Measurements from ENCODE around the gene COL5A1. TPM values are rescaled to one million over a fixed set of nuclear protein-coding genes. Genes with fewer than 3 reads are reported as not detected.

Gene COL5A1
- total and polyA plus RNA-seq, 2 donors from 2014 or later = 2.4 to 23.8 TPM

DNA sequence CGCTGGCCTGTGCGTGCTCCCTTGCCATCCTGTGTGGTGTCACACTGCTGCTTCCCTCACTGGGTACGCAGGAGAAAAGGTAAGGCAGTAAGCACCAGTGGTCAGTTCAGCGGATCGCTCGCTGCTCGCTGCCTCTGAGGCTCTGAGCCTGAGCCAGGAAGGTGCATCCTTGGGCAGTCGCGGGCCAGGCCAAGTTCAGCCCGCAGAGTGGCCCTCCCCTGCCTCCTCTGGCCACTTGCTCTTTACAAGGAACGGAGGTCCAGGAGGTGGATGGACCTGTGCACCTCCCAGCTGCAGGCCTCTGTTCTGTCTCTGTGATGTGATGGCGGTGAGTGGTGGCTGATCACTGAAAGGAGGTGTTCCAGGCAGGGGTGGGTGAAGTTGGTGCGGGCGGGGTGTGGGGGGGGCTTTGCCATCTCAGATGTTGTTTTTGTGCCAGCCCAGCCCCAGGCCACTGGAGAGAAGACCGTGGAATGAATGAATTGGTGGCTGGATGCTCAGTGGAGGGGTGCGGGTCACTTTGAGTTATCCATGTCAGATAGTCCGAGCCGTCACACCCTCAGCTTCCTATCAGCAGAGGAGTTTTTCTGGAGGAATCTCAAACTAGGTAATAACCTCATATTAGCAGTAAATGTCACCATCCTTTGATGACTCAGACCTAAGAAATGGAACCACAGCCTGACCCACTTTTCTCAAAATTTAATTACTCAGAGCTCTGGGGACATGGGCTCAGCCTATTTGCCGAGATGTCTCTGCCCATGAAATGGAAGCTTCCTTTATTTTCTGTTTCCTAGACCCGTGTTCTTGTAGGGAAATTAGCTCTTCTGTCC is 7.3 kb downstream of the COL5A1 start:
- no peaks in the 10 kb centered on the region for H3K27me3 ChIP-seq (ENCODE audit: control insufficient read depth, insufficient read depth, low read length)
- H3K4me1 ChIP-seq (ENCODE audit: control insufficient read depth in 2 of 3, insufficient read depth in 2 of 3, low read depth in 1 of 3, low read length in 3 of 3) = peaks cover 0 to 5% (median 0%) of the 10 kb centered on the region in 3 donors
- TF ChIP-seq, protein P1, sequence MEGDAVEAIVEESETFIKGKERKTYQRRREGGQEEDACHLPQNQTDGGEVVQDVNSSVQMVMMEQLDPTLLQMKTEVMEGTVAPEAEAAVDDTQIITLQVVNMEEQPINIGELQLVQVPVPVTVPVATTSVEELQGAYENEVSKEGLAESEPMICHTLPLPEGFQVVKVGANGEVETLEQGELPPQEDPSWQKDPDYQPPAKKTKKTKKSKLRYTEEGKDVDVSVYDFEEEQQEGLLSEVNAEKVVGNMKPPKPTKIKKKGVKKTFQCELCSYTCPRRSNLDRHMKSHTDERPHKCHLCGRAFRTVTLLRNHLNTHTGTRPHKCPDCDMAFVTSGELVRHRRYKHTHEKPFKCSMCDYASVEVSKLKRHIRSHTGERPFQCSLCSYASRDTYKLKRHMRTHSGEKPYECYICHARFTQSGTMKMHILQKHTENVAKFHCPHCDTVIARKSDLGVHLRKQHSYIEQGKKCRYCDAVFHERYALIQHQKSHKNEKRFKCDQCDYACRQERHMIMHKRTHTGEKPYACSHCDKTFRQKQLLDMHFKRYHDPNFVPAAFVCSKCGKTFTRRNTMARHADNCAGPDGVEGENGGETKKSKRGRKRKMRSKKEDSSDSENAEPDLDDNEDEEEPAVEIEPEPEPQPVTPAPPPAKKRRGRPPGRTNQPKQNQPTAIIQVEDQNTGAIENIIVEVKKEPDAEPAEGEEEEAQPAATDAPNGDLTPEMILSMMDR (IDR thresholded peaks at IDR 0.05; ENCODE audit: borderline replicate concordance, extremely low read depth, insufficient read depth) = no peak
- FAIRE-seq (no peak), DNase-seq (peak in 1 of 5 donors; percentile 56)
- no peak overlapping the region for H3K9ac ChIP-seq (ENCODE audit: low read length in 3 of 3)
- no peak overlapping the region for H3K27ac ChIP-seq (ENCODE audit: low read depth in 2 of 2, low read length in 2 of 2)
- H3K36me3 ChIP-seq (ENCODE audit: control insufficient read depth in 2 of 3, insufficient read depth in 3 of 3, low read length in 3 of 3) = no peaks in the 10 kb centered on the region
- no peak overlapping the region for H3K4me3 ChIP-seq (ENCODE audit: low read length in 3 of 3)
- intact Hi-C loops (cut with DNase I) = no loop called here
- no peaks in the 10 kb centered on the region for H3K9me3 ChIP-seq (ENCODE audit: control insufficient read depth in 2 of 3, insufficient read depth in 1 of 3, low read length in 3 of 3)

DNA sequence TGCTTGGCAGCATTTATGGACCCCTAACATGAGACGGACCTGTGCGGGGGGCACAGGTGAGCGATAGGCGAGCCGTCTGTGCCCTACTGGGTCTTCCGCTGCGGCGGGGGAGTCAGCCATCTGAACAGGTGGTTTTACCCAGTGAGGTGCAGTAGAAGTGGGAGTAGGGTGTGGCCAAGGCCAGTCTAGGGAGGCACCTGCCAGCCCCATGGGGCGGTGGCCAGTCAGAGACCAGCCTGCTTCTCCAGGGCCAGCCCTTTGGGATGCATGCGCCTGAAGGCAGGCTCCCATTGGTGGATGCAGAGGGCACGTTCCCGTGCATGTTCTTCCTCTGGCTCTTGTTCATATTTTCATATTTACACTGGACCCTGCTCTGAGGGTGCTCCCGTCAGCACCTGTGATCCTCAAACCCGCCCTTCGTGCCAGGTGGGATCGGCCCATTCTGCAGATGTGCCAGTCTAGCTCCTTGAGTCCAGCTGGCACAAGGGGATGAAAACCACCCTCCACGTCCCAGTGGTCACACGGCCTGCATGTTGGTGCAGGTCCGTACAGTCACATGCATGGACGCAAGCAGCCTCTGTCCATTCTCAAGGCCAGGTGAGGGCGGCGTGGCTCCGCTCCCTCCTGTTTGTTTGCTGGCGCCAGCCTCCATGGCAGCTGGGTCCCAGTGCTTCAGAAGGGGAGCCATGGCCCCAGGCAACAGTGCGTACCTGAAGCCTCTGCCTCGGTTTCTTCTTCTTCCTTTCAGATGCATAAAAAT is 9.0 kb downstream of the COL5A1 start:
- FAIRE-seq (no peak), DNase-seq (peak in 1 of 5 donors; percentile 59)
- Histone ChIP-seq H3K9ac (ENCODE audit: low read length in 3 of 3) (no peak overlapping the region), H3K4me1 (ENCODE audit: control insufficient read depth in 2 of 3, insufficient read depth in 2 of 3, low read depth in 1 of 3, low read length in 3 of 3) (no peaks in the 10 kb centered on the region), H3K27me3 (ENCODE audit: control insufficient read depth, insufficient read depth, low read length) (no peaks in the 10 kb centered on the region), H3K36me3 (ENCODE audit: control insufficient read depth in 2 of 3, insufficient read depth in 3 of 3, low read length in 3 of 3) (no peaks in the 10 kb centered on the region), H3K27ac (ENCODE audit: low read depth in 2 of 2, low read length in 2 of 2) (no peak overlapping the region), H3K4me3 (ENCODE audit: low read length in 3 of 3) (no peak overlapping the region), H3K9me3 (ENCODE audit: control insufficient read depth in 2 of 3, insufficient read depth in 1 of 3, low read length in 3 of 3) (no peaks in the 10 kb centered on the region)
- TF ChIP-seq, protein P1 (IDR thresholded peaks at IDR 0.05; ENCODE audit: borderline replicate concordance, extremely low read depth, insufficient read depth) = no peak
- intact Hi-C loops (cut with DNase I) = no loop called here

DNA sequence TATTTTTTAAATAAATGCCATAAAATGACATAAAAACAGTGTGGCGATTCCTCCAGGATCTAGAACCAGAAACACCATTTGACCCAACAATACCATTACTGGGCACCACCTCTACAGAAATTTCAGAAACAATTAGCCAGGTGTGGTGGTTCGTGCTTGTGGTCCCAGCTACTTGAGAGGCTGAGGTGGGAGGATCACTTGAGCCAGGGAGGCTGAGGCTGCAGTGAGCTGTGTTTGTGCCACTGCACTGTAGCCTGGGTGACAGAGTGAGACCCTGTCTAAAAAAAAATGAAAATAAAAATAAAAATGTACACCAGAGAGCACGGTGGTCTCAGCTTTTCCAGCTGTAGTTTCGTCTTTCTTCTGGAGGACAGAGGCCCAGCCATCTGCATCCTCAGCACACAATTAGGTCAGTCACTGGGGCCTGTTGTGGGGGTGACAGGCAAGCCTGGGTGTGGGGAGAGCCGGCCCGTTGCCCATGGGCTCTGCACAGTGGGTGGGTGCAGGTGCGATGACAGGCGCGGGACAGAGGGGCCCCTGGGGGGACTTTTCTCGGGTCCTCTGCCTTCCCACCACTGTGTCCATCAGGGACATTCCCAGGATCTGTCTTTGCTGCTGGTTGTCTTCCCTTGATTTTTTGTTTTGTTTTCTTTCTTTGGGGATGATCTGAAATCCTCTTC is 9.8 kb downstream of the COL5A1 start:
- TF ChIP-seq, protein P1 (IDR thresholded peaks at IDR 0.05; ENCODE audit: borderline replicate concordance, extremely low read depth, insufficient read depth) = no peak
- no peaks in the 10 kb centered on the region for H3K36me3 ChIP-seq (ENCODE audit: control insufficient read depth in 2 of 3, insufficient read depth in 3 of 3, low read length in 3 of 3)
- H3K4me3 ChIP-seq (ENCODE audit: low read length in 3 of 3) = no peak overlapping the region
- no peaks in the 10 kb centered on the region for H3K4me1 ChIP-seq (ENCODE audit: control insufficient read depth in 2 of 3, insufficient read depth in 2 of 3, low read depth in 1 of 3, low read length in 3 of 3)
- no peaks in the 10 kb centered on the region for H3K27me3 ChIP-seq (ENCODE audit: control insufficient read depth, insufficient read depth, low read length)
- DNase-seq (peak in 1 of 5 donors; percentile 66), FAIRE-seq (no peak)
- H3K27ac ChIP-seq (ENCODE audit: low read depth in 2 of 2, low read length in 2 of 2) = no peak overlapping the region
- H3K9ac ChIP-seq (ENCODE audit: low read length in 3 of 3) = no peak overlapping the region
- intact Hi-C loops (cut with DNase I) = no loop called here
- H3K9me3 ChIP-seq (ENCODE audit: control insufficient read depth in 2 of 3, insufficient read depth in 1 of 3, low read length in 3 of 3) = no peaks in the 10 kb centered on the region
